WTC11 (cell line): ENCODE measurements around the gene TBC1D22A. TPM values are rescaled to one million over a fixed set of nuclear protein-coding genes. Genes with fewer than 3 reads are reported as not detected.

Experiments
- ATAC-seq: fragments of 200-7000 bp; cut with Tn5 transposase; 2 replicates; pipeline ENCODE4 v1.10.0; 2021; ENCODE audit warnings: mild to moderate bottlenecking, moderate library complexity
- CTCF ChIA-PET: fragments of 300-600 bp; sonication (Branson Sonifier 250); formaldehyde crosslinking; loops from one replicate; lab custom pipeline; 2021; ENCODE audit warnings: antibody characterized with exemption; lab: Charles Lee
- POLR2A ChIA-PET: fragments of 350-600 bp; sonication (Branson Sonifier 250); formaldehyde crosslinking; loops from one replicate; lab custom pipeline; 2021; ENCODE audit warnings: antibody characterized with exemption; lab: Charles Lee
- DNase-seq: peaks from one replicate; pipeline ENCODE4 v3.0.0; 2021; ENCODE audit warnings: low spot score
- H3K27ac Mint-ChIP-seq: 2 replicates; pipeline ENCODE4 v1.8.0; 2021; ENCODE audit warnings: mixed read lengths
- H3K27me3 Mint-ChIP-seq: 2 replicates; pipeline ENCODE4 v1.8.0; 2021; ENCODE audit warnings: low read depth, mild to moderate bottlenecking, moderate library complexity, mixed read lengths
- H3K36me3 Mint-ChIP-seq: 2 replicates; pipeline ENCODE4 v1.8.0; 2021; ENCODE audit warnings: mixed read lengths
- H3K4me1 Mint-ChIP-seq: 2 replicates; pipeline ENCODE4 v1.8.0; 2022; ENCODE audit warnings: mixed read lengths
- H3K4me3 Mint-ChIP-seq: 2 replicates; pipeline ENCODE4 v1.8.0; 2021; ENCODE audit warnings: mild to moderate bottlenecking, moderate library complexity, mixed read lengths
- H3K9me3 Mint-ChIP-seq: 2 replicates; pipeline ENCODE4 v1.8.0; 2021; ENCODE audit warnings: mixed read lengths
- ESRRA ChIP-seq: sonication (generic); formaldehyde crosslinking; IDR thresholded peaks from 2 replicates; pipeline ENCODE4 v1.8.1; 2022; ENCODE audit warnings: mild to moderate bottlenecking, missing genetic modification reagents, borderline replicate concordance
- FOXJ3 ChIP-seq: sonication (generic); formaldehyde crosslinking; IDR thresholded peaks from 2 replicates; pipeline ENCODE4 v1.9.0; 2021; ENCODE audit warnings: missing genetic modification reagents, mild to moderate bottlenecking, borderline replicate concordance
- FOXK1 ChIP-seq: sonication (generic); formaldehyde crosslinking; IDR thresholded peaks from 2 replicates; pipeline ENCODE4 v1.8.0; 2022; ENCODE audit warnings: mild to moderate bottlenecking, moderate library complexity, missing genetic modification reagents
- FOXP1 ChIP-seq: sonication (generic); formaldehyde crosslinking; IDR thresholded peaks from 2 replicates; pipeline ENCODE4 v1.8.0; 2022; ENCODE audit warnings: missing genetic modification reagents, mild to moderate bottlenecking, moderate library complexity, borderline replicate concordance
- NR1H2 ChIP-seq: sonication (generic); formaldehyde crosslinking; IDR thresholded peaks from 2 replicates; pipeline ENCODE4 v1.9.0; 2021; ENCODE audit warnings: mild to moderate bottlenecking, moderate library complexity, missing genetic modification reagents
- SMAD3 ChIP-seq: sonication (generic); formaldehyde crosslinking; IDR thresholded peaks from 2 replicates; pipeline ENCODE4 v1.8.0; 2022; ENCODE audit warnings: missing genetic modification reagents, mild to moderate bottlenecking, borderline replicate concordance
- SP1 ChIP-seq: sonication (generic); formaldehyde crosslinking; conservative IDR thresholded peaks from 2 replicates; pipeline ENCODE4 v1.8.1; 2022; ENCODE audit warnings: missing genetic modification reagents
- TCF7 ChIP-seq: sonication (generic); formaldehyde crosslinking; IDR thresholded peaks from 2 replicates; pipeline ENCODE4 v1.8.0; 2022; ENCODE audit warnings: mild to moderate bottlenecking, low read depth, missing genetic modification reagents, moderate library complexity
- TEAD1 ChIP-seq: sonication (generic); formaldehyde crosslinking; IDR thresholded peaks from 2 replicates; pipeline ENCODE4 v1.8.0; 2022; ENCODE audit warnings: mild to moderate bottlenecking, missing genetic modification reagents
- ZNF219 ChIP-seq: sonication (generic); formaldehyde crosslinking; IDR thresholded peaks from 2 replicates; pipeline ENCODE4 v1.8.0; 2023; ENCODE audit warnings: missing genetic modification reagents, mild to moderate bottlenecking, borderline replicate concordance
- ZNF317 ChIP-seq: sonication (generic); formaldehyde crosslinking; IDR thresholded peaks from 2 replicates; pipeline ENCODE4 v1.8.1; 2023; ENCODE audit warnings: low read depth, mild to moderate bottlenecking, moderate library complexity, missing genetic modification reagents, borderline replicate concordance
- total RNA-seq: library from RNA; stranded (reverse); gene quantifications from 3 replicates; pipeline ENCODE4 v1.2.3, GENCODE V29; 2021
- TF ChIP-seq, protein P1 (sequence below): fragments of 250-450 bp; sonication (Bioruptor Pico); IDR thresholded peaks from 2 replicates; pipeline ENCODE4 v1.9.0; 2021; ENCODE audit warnings: moderate library complexity, mild to moderate bottlenecking, inconsistent platforms, borderline replicate concordance
- TF ChIP-seq, protein P2 (sequence below): fragments of 200-600 bp; IDR thresholded peaks from 2 replicates; pipeline ENCODE4 v1.8.0; 2022; ENCODE audit warnings: antibody characterized with exemption
- TF ChIP-seq, protein P3 (sequence below): sonication (generic); formaldehyde crosslinking; IDR thresholded peaks from 2 replicates; pipeline ENCODE4 v1.8.1; 2022; ENCODE audit warnings: mild to moderate bottlenecking, moderate library complexity, missing genetic modification reagents
- TF ChIP-seq, protein P4 (sequence below): sonication (generic); formaldehyde crosslinking; IDR thresholded peaks from 2 replicates; pipeline ENCODE4 v1.8.1; 2022; ENCODE audit warnings: low read depth, missing genetic modification reagents, borderline replicate concordance
- TF ChIP-seq, protein P5 (sequence below): sonication (generic); formaldehyde crosslinking; IDR thresholded peaks from 2 replicates; pipeline ENCODE4 v1.8.1; 2022; ENCODE audit warnings: low read depth, mild to moderate bottlenecking, moderate library complexity, missing genetic modification reagents, borderline replicate concordance
- TF ChIP-seq, protein P6 (sequence below): sonication (generic); formaldehyde crosslinking; IDR thresholded peaks from 2 replicates; pipeline ENCODE4 v1.8.0; 2022; ENCODE audit warnings: mild to moderate bottlenecking, missing genetic modification reagents
- TF ChIP-seq, protein P7 (sequence below): sonication (generic); formaldehyde crosslinking; IDR thresholded peaks from 2 replicates; pipeline ENCODE4 v1.8.1; 2023; ENCODE audit warnings: mild to moderate bottlenecking, missing genetic modification reagents
- TF ChIP-seq, protein P8 (sequence below): fragments of 250-450 bp; sonication (Bioruptor Pico); IDR thresholded peaks from 2 replicates; pipeline ENCODE4 v1.9.0; 2021; ENCODE audit warnings: mild to moderate bottlenecking
- TF ChIP-seq, protein P9 (sequence below): sonication (generic); formaldehyde crosslinking; IDR thresholded peaks from 2 replicates; pipeline ENCODE4 v1.8.0; 2023; ENCODE audit warnings: missing genetic modification reagents

Gene TBC1D22A
- total RNA-seq, 1 experiment from 2014 or later, result 18.1 TPM

DNA sequence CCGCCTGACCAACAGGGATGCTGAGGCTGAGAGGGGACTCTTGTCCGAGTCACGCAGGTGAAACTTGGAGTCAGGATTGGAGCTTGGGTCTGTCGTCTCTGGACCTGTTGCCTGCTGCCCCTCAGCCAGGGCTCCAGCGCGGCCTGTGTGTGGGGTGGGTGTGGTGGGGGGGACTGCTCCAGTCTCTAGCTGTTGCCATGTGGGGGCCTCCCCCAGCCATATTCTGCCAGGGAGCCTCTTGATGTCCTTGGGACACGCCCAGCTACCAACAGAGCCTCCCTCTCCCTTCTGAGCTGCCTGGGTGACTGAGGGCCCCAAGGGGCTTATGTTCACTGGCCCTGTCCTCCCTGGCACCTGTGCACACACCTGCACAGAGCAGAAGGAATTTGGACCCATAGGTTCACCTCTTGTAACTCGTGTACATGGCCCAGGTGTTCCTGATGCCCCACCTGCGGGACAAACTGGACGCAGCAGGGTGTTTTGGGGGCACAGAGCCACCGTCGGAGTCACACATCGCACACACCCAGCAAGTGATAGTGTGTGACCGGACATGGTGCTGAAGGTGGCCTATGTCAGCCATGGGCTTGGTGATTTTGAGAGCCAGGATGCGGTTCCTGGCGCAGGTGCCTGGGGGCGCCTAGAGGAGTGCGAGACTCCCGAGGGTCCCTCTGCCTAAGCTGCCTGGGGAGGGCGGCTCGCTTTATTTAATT is 252.3 kb downstream of the TBC1D22A start:
- CTCF ChIA-PET, result interaction anchor here (0.6 to 0.7 kb wide), 2 partner anchors 109 to 216 kb away, joined by 3 to 5 read pairs; no protein-coding TSS in a partner anchor
- Mint-ChIP-seq H3K36me3 (peaks cover 7% of the 10 kb centered on the region), H3K4me3 (no peak overlapping the region), H3K27me3 (no peaks in the 10 kb centered on the region), H3K9me3 (0 out of 2 replicates have a peak, but pooled peaks cover 7% of the 10 kb centered on the region), H3K27ac (peak overlapping the region; percentile 18; the same call in 1 of the 2 replicates), H3K4me1 (peaks cover 13% of the 10 kb centered on the region)
- POLR2A ChIA-PET, result interaction anchor here (0.6 kb wide), 1 partner anchor 88 kb away, joined by 6 read pairs; no protein-coding TSS in a partner anchor
- no peak for TF ChIP-seq ZNF219 (CRISPR knock-in tag)
- TF ChIP-seq, protein P1, sequence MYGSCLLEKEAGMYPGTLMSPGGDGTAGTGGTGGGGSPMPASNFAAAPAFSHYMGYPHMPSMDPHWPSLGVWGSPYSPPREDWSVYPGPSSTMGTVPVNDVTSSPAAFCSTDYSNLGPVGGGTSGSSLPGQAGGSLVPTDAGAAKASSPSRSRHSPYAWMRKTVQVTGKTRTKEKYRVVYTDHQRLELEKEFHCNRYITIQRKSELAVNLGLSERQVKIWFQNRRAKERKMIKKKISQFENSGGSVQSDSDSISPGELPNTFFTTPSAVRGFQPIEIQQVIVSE (CRISPR knock-in tag), result no peak
- TF ChIP-seq TCF7 (CRISPR knock-in tag), result no peak
- TF ChIP-seq, protein P2, sequence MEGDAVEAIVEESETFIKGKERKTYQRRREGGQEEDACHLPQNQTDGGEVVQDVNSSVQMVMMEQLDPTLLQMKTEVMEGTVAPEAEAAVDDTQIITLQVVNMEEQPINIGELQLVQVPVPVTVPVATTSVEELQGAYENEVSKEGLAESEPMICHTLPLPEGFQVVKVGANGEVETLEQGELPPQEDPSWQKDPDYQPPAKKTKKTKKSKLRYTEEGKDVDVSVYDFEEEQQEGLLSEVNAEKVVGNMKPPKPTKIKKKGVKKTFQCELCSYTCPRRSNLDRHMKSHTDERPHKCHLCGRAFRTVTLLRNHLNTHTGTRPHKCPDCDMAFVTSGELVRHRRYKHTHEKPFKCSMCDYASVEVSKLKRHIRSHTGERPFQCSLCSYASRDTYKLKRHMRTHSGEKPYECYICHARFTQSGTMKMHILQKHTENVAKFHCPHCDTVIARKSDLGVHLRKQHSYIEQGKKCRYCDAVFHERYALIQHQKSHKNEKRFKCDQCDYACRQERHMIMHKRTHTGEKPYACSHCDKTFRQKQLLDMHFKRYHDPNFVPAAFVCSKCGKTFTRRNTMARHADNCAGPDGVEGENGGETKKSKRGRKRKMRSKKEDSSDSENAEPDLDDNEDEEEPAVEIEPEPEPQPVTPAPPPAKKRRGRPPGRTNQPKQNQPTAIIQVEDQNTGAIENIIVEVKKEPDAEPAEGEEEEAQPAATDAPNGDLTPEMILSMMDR, result no peak
- TF ChIP-seq, protein P3, sequence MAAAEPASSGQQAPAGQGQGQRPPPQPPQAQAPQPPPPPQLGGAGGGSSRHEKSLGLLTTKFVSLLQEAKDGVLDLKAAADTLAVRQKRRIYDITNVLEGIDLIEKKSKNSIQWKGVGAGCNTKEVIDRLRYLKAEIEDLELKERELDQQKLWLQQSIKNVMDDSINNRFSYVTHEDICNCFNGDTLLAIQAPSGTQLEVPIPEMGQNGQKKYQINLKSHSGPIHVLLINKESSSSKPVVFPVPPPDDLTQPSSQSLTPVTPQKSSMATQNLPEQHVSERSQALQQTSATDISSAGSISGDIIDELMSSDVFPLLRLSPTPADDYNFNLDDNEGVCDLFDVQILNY (CRISPR knock-in tag), result no peak
- no peak for TF ChIP-seq SP1 (CRISPR knock-in tag)
- TF ChIP-seq TEAD1 (CRISPR knock-in tag), result no peak
- DNase-seq, result no peak
- ATAC-seq, result no peak

DNA sequence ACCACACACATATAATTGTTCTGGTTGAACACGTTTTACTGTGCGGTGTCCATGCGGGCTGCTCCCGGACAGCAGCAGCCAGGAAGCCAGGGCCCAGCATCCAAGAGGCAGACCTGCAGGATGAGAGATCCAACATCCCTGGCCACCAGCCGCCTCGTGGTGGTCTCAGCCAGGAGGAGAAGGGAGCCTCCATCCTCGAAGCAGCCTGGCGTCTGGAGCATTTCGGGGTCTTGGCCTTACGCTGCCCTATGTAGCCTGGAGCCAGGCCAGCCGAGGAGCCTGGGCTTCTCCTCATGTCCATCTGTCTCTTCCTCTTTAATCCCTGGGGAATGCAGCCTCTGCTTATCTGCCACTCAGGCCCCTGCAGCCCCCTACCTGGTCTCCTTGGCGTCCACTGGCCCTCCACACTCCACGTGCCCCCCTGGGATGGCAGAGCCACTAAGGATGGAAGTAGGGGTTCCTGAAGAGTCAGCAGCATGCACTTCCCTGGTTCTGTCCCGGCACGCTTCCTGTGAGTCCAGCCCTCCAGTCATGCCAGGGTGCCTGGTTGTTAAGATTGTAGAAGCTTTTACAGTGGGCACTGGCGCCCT is 253.2 kb downstream of the TBC1D22A start:
- DNase-seq, result no peak
- no peak overlapping the region for H3K27ac Mint-ChIP-seq
- ATAC-seq, result no peak
- H3K36me3 Mint-ChIP-seq, result peaks cover 14% of the 10 kb centered on the region
- CTCF ChIA-PET, result interaction anchor here (1.3 kb wide), 1 partner anchor 8 kb away, joined by 3 read pairs; no protein-coding TSS in a partner anchor
- H3K9me3 Mint-ChIP-seq, result peaks cover 15% of the 10 kb centered on the region
- H3K27me3 Mint-ChIP-seq, result no peaks in the 10 kb centered on the region
- no peak overlapping the region for H3K4me3 Mint-ChIP-seq
- POLR2A ChIA-PET, result no interaction called here
- H3K4me1 Mint-ChIP-seq, result peaks cover 13% of the 10 kb centered on the region
- TF ChIP-seq NR1H2 (CRISPR knock-in tag), result no peak
- TF ChIP-seq, protein P4, sequence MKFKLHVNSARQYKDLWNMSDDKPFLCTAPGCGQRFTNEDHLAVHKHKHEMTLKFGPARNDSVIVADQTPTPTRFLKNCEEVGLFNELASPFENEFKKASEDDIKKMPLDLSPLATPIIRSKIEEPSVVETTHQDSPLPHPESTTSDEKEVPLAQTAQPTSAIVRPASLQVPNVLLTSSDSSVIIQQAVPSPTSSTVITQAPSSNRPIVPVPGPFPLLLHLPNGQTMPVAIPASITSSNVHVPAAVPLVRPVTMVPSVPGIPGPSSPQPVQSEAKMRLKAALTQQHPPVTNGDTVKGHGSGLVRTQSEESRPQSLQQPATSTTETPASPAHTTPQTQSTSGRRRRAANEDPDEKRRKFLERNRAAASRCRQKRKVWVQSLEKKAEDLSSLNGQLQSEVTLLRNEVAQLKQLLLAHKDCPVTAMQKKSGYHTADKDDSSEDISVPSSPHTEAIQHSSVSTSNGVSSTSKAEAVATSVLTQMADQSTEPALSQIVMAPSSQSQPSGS (CRISPR knock-in tag), result no peak
- TF ChIP-seq, protein P1 (CRISPR knock-in tag), result no peak
- no peak for TF ChIP-seq FOXP1 (CRISPR knock-in tag)
- no peak for TF ChIP-seq ESRRA
- TF ChIP-seq, protein P5, sequence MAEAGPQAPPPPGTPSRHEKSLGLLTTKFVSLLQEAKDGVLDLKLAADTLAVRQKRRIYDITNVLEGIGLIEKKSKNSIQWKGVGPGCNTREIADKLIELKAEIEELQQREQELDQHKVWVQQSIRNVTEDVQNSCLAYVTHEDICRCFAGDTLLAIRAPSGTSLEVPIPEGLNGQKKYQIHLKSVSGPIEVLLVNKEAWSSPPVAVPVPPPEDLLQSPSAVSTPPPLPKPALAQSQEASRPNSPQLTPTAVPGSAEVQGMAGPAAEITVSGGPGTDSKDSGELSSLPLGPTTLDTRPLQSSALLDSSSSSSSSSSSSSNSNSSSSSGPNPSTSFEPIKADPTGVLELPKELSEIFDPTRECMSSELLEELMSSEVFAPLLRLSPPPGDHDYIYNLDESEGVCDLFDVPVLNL, result no peak
- TF ChIP-seq, protein P6, sequence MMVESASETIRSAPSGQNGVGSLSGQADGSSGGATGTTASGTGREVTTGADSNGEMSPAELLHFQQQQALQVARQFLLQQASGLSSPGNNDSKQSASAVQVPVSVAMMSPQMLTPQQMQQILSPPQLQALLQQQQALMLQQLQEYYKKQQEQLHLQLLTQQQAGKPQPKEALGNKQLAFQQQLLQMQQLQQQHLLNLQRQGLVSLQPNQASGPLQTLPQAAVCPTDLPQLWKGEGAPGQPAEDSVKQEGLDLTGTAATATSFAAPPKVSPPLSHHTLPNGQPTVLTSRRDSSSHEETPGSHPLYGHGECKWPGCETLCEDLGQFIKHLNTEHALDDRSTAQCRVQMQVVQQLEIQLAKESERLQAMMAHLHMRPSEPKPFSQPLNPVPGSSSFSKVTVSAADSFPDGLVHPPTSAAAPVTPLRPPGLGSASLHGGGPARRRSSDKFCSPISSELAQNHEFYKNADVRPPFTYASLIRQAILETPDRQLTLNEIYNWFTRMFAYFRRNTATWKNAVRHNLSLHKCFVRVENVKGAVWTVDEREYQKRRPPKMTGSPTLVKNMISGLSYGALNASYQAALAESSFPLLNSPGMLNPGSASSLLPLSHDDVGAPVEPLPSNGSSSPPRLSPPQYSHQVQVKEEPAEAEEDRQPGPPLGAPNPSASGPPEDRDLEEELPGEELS (CRISPR knock-in tag), result no peak
- TF ChIP-seq, protein P7, sequence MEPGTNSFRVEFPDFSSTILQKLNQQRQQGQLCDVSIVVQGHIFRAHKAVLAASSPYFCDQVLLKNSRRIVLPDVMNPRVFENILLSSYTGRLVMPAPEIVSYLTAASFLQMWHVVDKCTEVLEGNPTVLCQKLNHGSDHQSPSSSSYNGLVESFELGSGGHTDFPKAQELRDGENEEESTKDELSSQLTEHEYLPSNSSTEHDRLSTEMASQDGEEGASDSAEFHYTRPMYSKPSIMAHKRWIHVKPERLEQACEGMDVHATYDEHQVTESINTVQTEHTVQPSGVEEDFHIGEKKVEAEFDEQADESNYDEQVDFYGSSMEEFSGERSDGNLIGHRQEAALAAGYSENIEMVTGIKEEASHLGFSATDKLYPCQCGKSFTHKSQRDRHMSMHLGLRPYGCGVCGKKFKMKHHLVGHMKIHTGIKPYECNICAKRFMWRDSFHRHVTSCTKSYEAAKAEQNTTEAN (CRISPR knock-in tag), result no peak
- no peak for TF ChIP-seq FOXK1
- TF ChIP-seq FOXJ3 (CRISPR knock-in tag), result no peak
- TF ChIP-seq TEAD1 (CRISPR knock-in tag), result no peak
- TF ChIP-seq, protein P8, sequence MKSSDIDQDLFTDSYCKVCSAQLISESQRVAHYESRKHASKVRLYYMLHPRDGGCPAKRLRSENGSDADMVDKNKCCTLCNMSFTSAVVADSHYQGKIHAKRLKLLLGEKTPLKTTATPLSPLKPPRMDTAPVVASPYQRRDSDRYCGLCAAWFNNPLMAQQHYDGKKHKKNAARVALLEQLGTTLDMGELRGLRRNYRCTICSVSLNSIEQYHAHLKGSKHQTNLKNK (CRISPR knock-in tag), result no peak
- no peak for TF ChIP-seq ZNF317
- TF ChIP-seq SMAD3 (CRISPR knock-in tag), result no peak
- TF ChIP-seq, protein P9, sequence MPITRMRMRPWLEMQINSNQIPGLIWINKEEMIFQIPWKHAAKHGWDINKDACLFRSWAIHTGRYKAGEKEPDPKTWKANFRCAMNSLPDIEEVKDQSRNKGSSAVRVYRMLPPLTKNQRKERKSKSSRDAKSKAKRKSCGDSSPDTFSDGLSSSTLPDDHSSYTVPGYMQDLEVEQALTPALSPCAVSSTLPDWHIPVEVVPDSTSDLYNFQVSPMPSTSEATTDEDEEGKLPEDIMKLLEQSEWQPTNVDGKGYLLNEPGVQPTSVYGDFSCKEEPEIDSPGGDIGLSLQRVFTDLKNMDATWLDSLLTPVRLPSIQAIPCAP (CRISPR knock-in tag), result no peak
